ENCODE measurements around the gene ENOX1. TPM values are rescaled to one million over a fixed set of nuclear protein-coding genes. Genes with fewer than 3 reads are reported as not detected.

Gene ENOX1
- total RNA-seq, 1 donor = 7.4 TPM

DNA sequence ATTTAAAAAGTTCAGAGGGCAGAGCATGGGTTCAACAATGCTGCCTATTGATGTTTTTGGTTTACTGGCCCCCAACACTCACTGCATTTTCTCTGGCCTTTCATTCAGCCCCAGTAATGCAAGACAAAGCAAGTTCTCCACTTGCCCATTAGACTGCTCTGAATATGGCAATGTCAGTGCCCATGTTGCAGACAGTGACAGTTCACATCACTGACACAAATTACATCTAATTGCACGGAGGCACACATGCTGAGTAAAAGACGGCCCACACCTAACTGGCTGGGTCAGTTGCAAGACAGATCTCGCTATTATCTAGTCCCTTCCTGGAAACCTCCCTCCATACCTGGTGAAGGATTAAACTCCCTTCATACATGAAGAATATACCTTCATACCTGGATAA is 54.0 kb downstream of the ENOX1 start:
- DNase-seq (ENCODE audit: low read depth) = no peak
- no peak for TF ChIP-seq CTCF (IDR thresholded peaks at IDR 0.05; ENCODE audit: insufficient read depth, low read length)
- H3K4me3 ChIP-seq (ENCODE audit: low read depth, low read length) = no peak overlapping the region

- no peak overlapping the region for H3K4me3 ChIP-seq (ENCODE audit: low read depth, low read length)
- no peak for TF ChIP-seq CTCF (IDR thresholded peaks at IDR 0.05; ENCODE audit: insufficient read depth, low read length)
- no peak for DNase-seq (ENCODE audit: low read depth)
These were observed 55.5 kb downstream of the ENOX1 start for GRCh38 chr13:43731296-43731695.

- DNase-seq (ENCODE audit: low read depth) = peak; percentile 17
- no peak overlapping the region for H3K4me3 ChIP-seq (ENCODE audit: low read depth, low read length)
- TF ChIP-seq CTCF (IDR thresholded peaks at IDR 0.05; ENCODE audit: insufficient read depth, low read length) = no peak
These were observed 56.1 kb downstream of the ENOX1 start for GRCh38 chr13:43730642-43731041.

DNA sequence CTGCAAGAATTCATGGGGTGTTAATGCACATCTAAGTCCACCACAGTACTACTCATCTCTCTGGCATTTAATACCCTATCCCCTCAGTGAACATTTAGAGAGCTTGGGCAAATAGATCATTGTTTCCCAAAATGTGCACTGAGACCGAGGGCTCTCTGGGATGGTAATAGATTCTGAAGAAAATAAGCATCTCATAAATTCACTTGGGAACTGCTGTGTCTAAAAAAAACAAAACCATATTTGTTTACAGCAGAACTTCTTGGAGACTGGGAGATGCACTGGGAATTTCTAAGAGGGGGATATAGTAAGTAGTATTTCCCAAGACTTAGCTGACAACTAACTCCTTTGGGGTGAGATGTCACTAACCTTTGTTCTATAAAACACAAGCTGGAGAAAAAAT is 58.4 kb downstream of the ENOX1 start:
- TF ChIP-seq CTCF (IDR thresholded peaks at IDR 0.05; ENCODE audit: insufficient read depth, low read length) = no peak
- DNase-seq (ENCODE audit: low read depth) = no peak
- no peak overlapping the region for H3K4me3 ChIP-seq (ENCODE audit: low read depth, low read length)

- no peak for DNase-seq (ENCODE audit: low read depth)
- H3K4me3 ChIP-seq (ENCODE audit: low read depth, low read length) = no peak overlapping the region
- TF ChIP-seq CTCF (IDR thresholded peaks at IDR 0.05; ENCODE audit: insufficient read depth, low read length) = no peak
These were observed 58.9 kb downstream of the ENOX1 start for GRCh38 chr13:43727856-43728255.

- no peak for DNase-seq (ENCODE audit: low read depth)
- no peak overlapping the region for H3K4me3 ChIP-seq (ENCODE audit: low read depth, low read length)
- TF ChIP-seq CTCF (IDR thresholded peaks at IDR 0.05; ENCODE audit: insufficient read depth, low read length) = no peak
These were observed 61.3 kb downstream of the ENOX1 start for GRCh38 chr13:43725460-43725859.

DNA sequence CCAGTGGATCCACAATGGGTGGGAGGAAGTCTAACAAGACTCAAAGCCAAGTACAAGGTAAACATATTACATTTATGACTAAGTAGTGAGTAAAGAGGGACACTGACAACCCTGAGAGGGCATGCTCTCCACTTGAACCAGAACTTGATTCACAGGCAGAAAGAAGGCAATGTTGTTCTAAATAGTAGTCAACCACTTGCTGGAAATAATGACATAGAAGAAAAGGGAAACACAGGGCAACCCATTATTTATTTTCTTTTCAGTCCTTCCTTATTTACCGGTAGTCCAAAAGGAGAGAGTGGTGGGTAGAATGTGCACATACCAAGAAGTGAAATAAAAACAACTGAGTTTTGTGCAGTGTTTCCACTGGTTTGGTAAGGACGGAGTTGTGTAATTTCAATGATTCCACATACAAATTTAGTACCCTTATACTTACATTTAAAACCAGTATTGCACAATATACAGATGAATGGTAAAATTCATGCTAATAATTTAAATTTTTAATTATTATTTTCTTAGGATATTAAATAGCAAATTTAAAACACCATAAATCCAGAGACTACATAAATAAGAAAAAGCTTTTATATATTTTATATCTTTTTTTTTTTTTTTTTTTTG is 65.9 kb downstream of the ENOX1 start:
- H3K4me3 ChIP-seq (ENCODE audit: low read depth, low read length) = no peak overlapping the region
- no peak for DNase-seq (ENCODE audit: low read depth)
- TF ChIP-seq CTCF (IDR thresholded peaks at IDR 0.05; ENCODE audit: insufficient read depth, low read length) = no peak
